Measurements from ENCODE around the gene C5orf46. TPM values are rescaled to one million over a fixed set of nuclear protein-coding genes. Genes with fewer than 3 reads are reported as not detected.

Gene C5orf46
- total and polyA plus RNA-seq, 2 experiments from 2014 or later = 2.7 TPM; not detected in 1

DNA sequence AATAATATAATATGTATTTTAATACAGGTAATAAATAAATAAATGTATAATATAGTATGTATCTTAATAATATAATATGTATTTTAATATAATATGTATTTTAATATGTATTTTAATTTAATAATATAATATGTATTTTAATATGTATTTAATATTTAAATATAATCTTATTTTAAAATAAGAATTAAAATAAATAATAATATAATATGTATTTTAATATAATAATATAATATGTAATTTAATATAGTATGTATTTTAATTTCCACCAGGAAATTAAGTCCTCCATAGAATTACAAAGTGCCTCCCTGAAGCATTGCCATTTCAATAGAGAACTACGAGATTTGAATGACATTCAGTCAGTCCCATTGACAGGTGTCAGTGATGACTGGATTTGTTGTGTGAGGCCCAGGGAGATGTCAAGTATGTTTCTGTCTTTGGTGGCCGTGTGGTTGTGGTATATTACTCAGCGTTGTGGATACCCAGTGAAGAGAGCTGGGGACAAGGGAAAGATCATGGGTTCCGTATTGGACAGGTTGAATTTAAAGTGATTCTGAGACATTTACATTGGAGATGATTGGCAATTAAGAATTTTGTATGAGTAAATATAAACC, 14.2 kb upstream of the C5orf46 start:
- Histone ChIP-seq H4K20me1 (ENCODE audit: insufficient read depth, poor library complexity, severe bottlenecking) (no peaks in the 10 kb centered on the region), H3K79me2 (no peaks in the 10 kb centered on the region), H3K27ac (no peak overlapping the region), H3K9me2 (replicated peaks; ENCODE audit: insufficient read depth) (no peaks in the 10 kb centered on the region), H3K4me2 (no peak overlapping the region), H2AFZ (no peak overlapping the region), H3K4me3 (no peak overlapping the region), H3K4me1 (ENCODE audit: insufficient read depth) (no peaks in the 10 kb centered on the region), H3K9me3 (ENCODE audit: low read depth) (no peaks in the 10 kb centered on the region), H3K27me3 (no peaks in the 10 kb centered on the region), H3K36me3 (replicated peaks; ENCODE audit: insufficient read depth, low read depth) (no peaks in the 10 kb centered on the region)
- no peak for DNase-seq (ENCODE audit: low spot score)
- WGBS (ENCODE audit: low lambda C conversion rate, missing lambda C conversion rate) = 97% methylated on average over 4 of the region's 4 CpGs
- TF ChIP-seq, protein P1, sequence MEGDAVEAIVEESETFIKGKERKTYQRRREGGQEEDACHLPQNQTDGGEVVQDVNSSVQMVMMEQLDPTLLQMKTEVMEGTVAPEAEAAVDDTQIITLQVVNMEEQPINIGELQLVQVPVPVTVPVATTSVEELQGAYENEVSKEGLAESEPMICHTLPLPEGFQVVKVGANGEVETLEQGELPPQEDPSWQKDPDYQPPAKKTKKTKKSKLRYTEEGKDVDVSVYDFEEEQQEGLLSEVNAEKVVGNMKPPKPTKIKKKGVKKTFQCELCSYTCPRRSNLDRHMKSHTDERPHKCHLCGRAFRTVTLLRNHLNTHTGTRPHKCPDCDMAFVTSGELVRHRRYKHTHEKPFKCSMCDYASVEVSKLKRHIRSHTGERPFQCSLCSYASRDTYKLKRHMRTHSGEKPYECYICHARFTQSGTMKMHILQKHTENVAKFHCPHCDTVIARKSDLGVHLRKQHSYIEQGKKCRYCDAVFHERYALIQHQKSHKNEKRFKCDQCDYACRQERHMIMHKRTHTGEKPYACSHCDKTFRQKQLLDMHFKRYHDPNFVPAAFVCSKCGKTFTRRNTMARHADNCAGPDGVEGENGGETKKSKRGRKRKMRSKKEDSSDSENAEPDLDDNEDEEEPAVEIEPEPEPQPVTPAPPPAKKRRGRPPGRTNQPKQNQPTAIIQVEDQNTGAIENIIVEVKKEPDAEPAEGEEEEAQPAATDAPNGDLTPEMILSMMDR (IDR thresholded peaks at IDR 0.05; ENCODE audit: poor library complexity) = no peak
- TF ChIP-seq EZH2phosphoT487 (IDR thresholded peaks at IDR 0.05; ENCODE audit: low read depth, severe bottlenecking, unreplicated experiment) (no peak), EZH2 (IDR thresholded peaks at IDR 0.05; ENCODE audit: borderline replicate concordance) (no peak)

DNA sequence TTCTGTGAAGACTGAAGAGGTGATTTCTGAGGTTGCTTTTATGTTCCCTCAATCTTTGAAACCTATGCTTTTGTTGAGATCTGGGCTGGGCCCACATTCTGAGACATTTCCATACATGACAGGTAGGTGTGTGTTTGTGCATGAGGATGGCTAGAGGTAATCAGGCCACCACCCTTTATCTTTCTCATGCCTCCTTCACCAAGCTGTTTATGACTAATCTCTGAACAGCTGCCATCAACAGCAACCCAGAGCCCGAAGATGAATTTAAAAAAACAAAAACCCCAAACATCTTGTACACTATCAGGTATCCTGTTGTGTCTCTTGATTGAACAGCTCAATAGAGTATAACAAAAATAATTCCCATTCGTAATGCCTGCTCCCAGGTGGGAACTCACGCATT, 12.6 kb upstream of the C5orf46 start:
- no peaks in the 10 kb centered on the region for H3K4me1 ChIP-seq (ENCODE audit: insufficient read depth)
- H3K9me3 ChIP-seq (ENCODE audit: low read depth) = no peaks in the 10 kb centered on the region
- no peak overlapping the region for H3K4me2 ChIP-seq
- DNase-seq (ENCODE audit: low spot score) = no peak
- H4K20me1 ChIP-seq (ENCODE audit: insufficient read depth, poor library complexity, severe bottlenecking) = no peaks in the 10 kb centered on the region
- no peak overlapping the region for H3K4me3 ChIP-seq
- no peaks in the 10 kb centered on the region for H3K27me3 ChIP-seq
- no peak overlapping the region for H2AFZ ChIP-seq
- H3K27ac ChIP-seq = no peak overlapping the region
- no peaks in the 10 kb centered on the region for H3K36me3 ChIP-seq (replicated peaks; ENCODE audit: insufficient read depth, low read depth)
- H3K79me2 ChIP-seq = no peaks in the 10 kb centered on the region
- no peaks in the 10 kb centered on the region for H3K9me2 ChIP-seq (replicated peaks; ENCODE audit: insufficient read depth)
- TF ChIP-seq EZH2 (IDR thresholded peaks at IDR 0.05; ENCODE audit: borderline replicate concordance) = no peak
- TF ChIP-seq, protein P1 (IDR thresholded peaks at IDR 0.05; ENCODE audit: poor library complexity) = no peak
- no peak for TF ChIP-seq EZH2phosphoT487 (IDR thresholded peaks at IDR 0.05; ENCODE audit: low read depth, severe bottlenecking, unreplicated experiment)
- WGBS (ENCODE audit: low lambda C conversion rate, missing lambda C conversion rate) = 90% methylated on average over 3 of the region's 3 CpGs

DNA sequence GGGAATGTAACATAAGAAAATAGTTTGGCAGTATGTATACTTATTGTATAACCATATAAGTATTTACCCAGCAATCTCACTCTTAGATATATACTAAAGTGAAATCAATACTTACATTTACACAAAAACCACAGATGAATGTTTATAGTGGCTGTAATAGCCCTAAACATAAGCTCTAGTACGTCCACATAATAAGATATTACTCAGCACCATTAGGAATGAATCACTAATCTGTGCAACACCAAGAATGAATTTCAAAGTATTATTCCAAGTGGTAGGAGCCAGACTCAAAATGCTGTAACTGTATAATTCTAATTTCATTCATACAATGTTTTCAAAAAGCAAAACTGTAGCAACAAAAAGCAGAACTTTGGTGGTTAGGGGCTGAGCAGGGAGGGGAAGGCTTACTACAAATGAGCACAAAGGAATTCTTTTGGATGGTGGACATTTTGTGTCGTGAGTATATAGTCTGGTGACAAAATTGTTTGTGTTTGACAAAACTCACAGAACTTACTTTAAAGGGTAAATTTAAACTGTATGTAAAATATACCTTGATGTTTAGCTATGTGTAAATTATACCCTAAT, 11.9 kb upstream of the C5orf46 start:
- Histone ChIP-seq H3K27ac (no peak overlapping the region), H3K9me3 (ENCODE audit: low read depth) (no peaks in the 10 kb centered on the region), H3K4me2 (no peak overlapping the region), H3K9me2 (replicated peaks; ENCODE audit: insufficient read depth) (no peaks in the 10 kb centered on the region), H2AFZ (no peak overlapping the region), H3K4me3 (no peak overlapping the region), H4K20me1 (ENCODE audit: insufficient read depth, poor library complexity, severe bottlenecking) (no peaks in the 10 kb centered on the region), H3K79me2 (no peaks in the 10 kb centered on the region), H3K36me3 (replicated peaks; ENCODE audit: insufficient read depth, low read depth) (no peaks in the 10 kb centered on the region), H3K4me1 (ENCODE audit: insufficient read depth) (no peaks in the 10 kb centered on the region), H3K27me3 (no peaks in the 10 kb centered on the region)
- TF ChIP-seq, protein P1 (IDR thresholded peaks at IDR 0.05; ENCODE audit: poor library complexity) = no peak
- TF ChIP-seq EZH2 (IDR thresholded peaks at IDR 0.05; ENCODE audit: borderline replicate concordance) (no peak), EZH2phosphoT487 (IDR thresholded peaks at IDR 0.05; ENCODE audit: low read depth, severe bottlenecking, unreplicated experiment) (no peak)
- no peak for DNase-seq (ENCODE audit: low spot score)
- WGBS (ENCODE audit: low lambda C conversion rate, missing lambda C conversion rate) = 67% methylated on average over 2 of the region's 2 CpGs
